K562 (cell line): ENCODE data around the gene SLC7A4. TPM values are rescaled to one million over a fixed set of nuclear protein-coding genes. Genes with fewer than 3 reads are reported as not detected.

Experiments
- ATAC-seq: fragments of 200-7000 bp; cut with Tn5 transposase; 3 replicates; pipeline ENCODE4 v1.9.1; 2020; ENCODE audit warnings: moderate library complexity
- BruUV-seq: library from RNA; stranded (reverse); fragments of 400-500 nt; replicated peaks from 2 replicates; lab custom pipeline; 2021; lab: Mats Ljungman, UMichigan
- CTCF ChIA-PET: fragments of 300-600 bp; formaldehyde crosslinking; extraction: SDS; loops from one replicate; lab custom pipeline; 2021; ENCODE audit warnings: low intra/inter-chr PET ratio; lab: Yijun Ruan, JAX
- POLR2A ChIA-PET: fragments of 300-600, 350-650 bp; sonication (Branson Sonifier 250); formaldehyde crosslinking; extraction: SDS; loops from one replicate; lab custom pipeline; 2021; ENCODE audit warnings: antibody characterized with exemption, inconsistent platforms; lab: Yijun Ruan, JAX
- DNase-seq, 4 experiments: peaks; one replicate each; pipeline versions ENCODE4 v3.0.0 to v3.0.0-alpha.2; 2011 to 2018; ENCODE audit warnings: low spot score in 3 of 4, mixed read lengths in 3 of 4; ENCODE audit errors: extremely low read depth in 1 of 4
- FAIRE-seq: peaks from 2 replicates; lab custom pipeline; 2011; peaks lifted over from hg19 to GRCh38; lab: Jason Lieb, UNC
- H2AFZ ChIP-seq: 2 replicates; pipeline ENCODE4 v1.6.0; 2011; ENCODE audit warnings: low read depth, low read length, control low read depth, inconsistent platforms
- H3K27ac ChIP-seq: fragments of 200-600 bp; 3 replicates; pipeline ENCODE4 v1.8.0; 2011; ENCODE audit warnings: low read depth, mild to moderate bottlenecking, control low read depth, inconsistent platforms, low read length, moderate library complexity, mixed read lengths; ENCODE audit errors: extremely low read depth
- H3K27me3 ChIP-seq, 2 experiments: fragments of 300-600 bp in 1 of 2; 2 replicates in 1 of 2; 3 replicates in 1 of 2; pipeline versions ENCODE4 v1.6.0 to v1.8.0; 2011; ENCODE audit warnings: inconsistent platforms in 2 of 2, low read length in 2 of 2, mild to moderate bottlenecking in 1 of 2, mixed read lengths in 1 of 2, moderate library complexity in 1 of 2; ENCODE audit not compliant: control insufficient read depth in 2 of 2, insufficient read depth in 2 of 2
- H3K36me3 ChIP-seq: fragments of 300-600 bp; 3 replicates; pipeline ENCODE4 v1.8.0; 2011; ENCODE audit warnings: mild to moderate bottlenecking, low read length, inconsistent platforms; ENCODE audit not compliant: control insufficient read depth, insufficient read depth
- H3K4me1 ChIP-seq, 2 experiments: fragments of 200-600 bp in 1 of 2; replicated peaks in 1 of 2; 2 replicates in 1 of 2; 3 replicates in 1 of 2; pipeline versions ENCODE4 v1.5.1 to v1.8.0; 2011; ENCODE audit warnings: inconsistent platforms in 2 of 2, low read length in 2 of 2, mild to moderate bottlenecking in 1 of 2, mixed read lengths in 1 of 2, moderate library complexity in 1 of 2; ENCODE audit not compliant: control insufficient read depth in 2 of 2, insufficient read depth in 2 of 2
- H3K4me2 ChIP-seq: 2 replicates; pipeline ENCODE4 v1.6.1; 2011; ENCODE audit warnings: low read length, control low read depth, inconsistent platforms, mixed read lengths; ENCODE audit not compliant: insufficient read depth
- H3K4me3 ChIP-seq: fragments of 200-600 bp; sonication (generic), shearing (Covaris generic); 2 replicates; pipeline ENCODE4 v1.5.1; 2016; ENCODE audit warnings: control low read depth, inconsistent platforms
- H3K79me2 ChIP-seq: fragments of 200-600 bp; 3 replicates; pipeline ENCODE4 v1.8.0; 2011; ENCODE audit warnings: low read length, inconsistent platforms; ENCODE audit not compliant: control insufficient read depth, insufficient read depth
- H3K9ac ChIP-seq, 2 experiments: 2 replicates each; pipeline versions ENCODE4 v1.6.0 to v1.6.1; 2011; ENCODE audit warnings: low read depth in 2 of 2, low read length in 2 of 2, control low read depth in 1 of 2, inconsistent platforms in 1 of 2, mild to moderate bottlenecking in 1 of 2, mixed read lengths in 1 of 2; ENCODE audit not compliant: insufficient read depth in 1 of 2
- H3K9me1 ChIP-seq: one replicate; pipeline ENCODE4 v1.6.0; 2011; ENCODE audit warnings: inconsistent platforms, mild to moderate bottlenecking, low read length, moderate library complexity; ENCODE audit not compliant: control insufficient read depth, insufficient read depth
- H3K9me3 ChIP-seq: replicated peaks from 2 replicates; pipeline ENCODE4 v1.5.1; 2011; ENCODE audit warnings: low read depth, low read length, inconsistent platforms; ENCODE audit not compliant: control insufficient read depth, insufficient read depth
- H4K20me1 ChIP-seq: replicated peaks from 2 replicates; pipeline ENCODE4 v1.6.1; 2011; ENCODE audit warnings: low read length, inconsistent platforms, mixed read lengths; ENCODE audit not compliant: control insufficient read depth, insufficient read depth
- ARHGAP35 ChIP-seq: fragments of 450-650 bp; IDR thresholded peaks from 2 replicates; pipeline ENCODE4 v1.6.1; 2018; ENCODE audit not compliant: partially characterized antibody
- BRF1 ChIP-seq: IDR thresholded peaks from 3 replicates; pipeline ENCODE4 v1.6.1; 2011; ENCODE audit warnings: borderline replicate concordance, mild to moderate bottlenecking; ENCODE audit not compliant: insufficient read length; ENCODE audit errors: extremely low read depth
- DACH1 ChIP-seq: fragments of 450-650 bp; IDR thresholded peaks from 2 replicates; pipeline ENCODE4 v1.6.1; 2018; ENCODE audit not compliant: partially characterized antibody
- ELF1 ChIP-seq: fragments of 200-800 bp; sonication (Bioruptor generic); IDR thresholded peaks from 2 replicates; pipeline ENCODE4 v1.6.1; 2016; ENCODE audit warnings: missing genetic modification characterization, missing compliant biosample characterization
- MCM7 ChIP-seq, 2 experiments: fragments of 450-650 bp; IDR thresholded peaks; 2 replicates each; pipeline ENCODE4 v1.6.1; 2016 to 2018
- NR4A1 ChIP-seq, 2 experiments: fragments of 250-450 bp in 1 of 2; fragments of 450-650 bp in 1 of 2; sonication (Bioruptor Pico) in 1 of 2; IDR thresholded peaks; 2 replicates each; pipeline versions ENCODE4 v1.4.0 to v1.6.1; 2016 to 2020; ENCODE audit warnings: mild to moderate bottlenecking in 2 of 2, missing compliant biosample characterization in 1 of 2, missing genetic modification characterization in 1 of 2, moderate library complexity in 1 of 2
- POLR3A ChIP-seq: IDR thresholded peaks from 2 replicates; pipeline ENCODE4 v1.6.1; 2011; ENCODE audit warnings: borderline replicate concordance, mild to moderate bottlenecking, moderate library complexity; ENCODE audit not compliant: insufficient read length, insufficient read depth; ENCODE audit errors: extremely low read depth
- PTTG1 ChIP-seq: fragments of 450-650 bp; IDR thresholded peaks from 2 replicates; pipeline ENCODE4 v1.6.1; 2016; ENCODE audit warnings: low read depth, mild to moderate bottlenecking, missing genetic modification characterization, missing compliant biosample characterization
- RBM15 ChIP-seq: fragments of 200-400 bp; formaldehyde crosslinking; IDR thresholded peaks from 2 replicates; pipeline ENCODE4 v1.6.1; 2018; ENCODE audit warnings: mild to moderate bottlenecking, low read length, moderate library complexity; ENCODE audit not compliant: insufficient read depth
- SMAD3 ChIP-seq: fragments of 450-650 bp; formaldehyde crosslinking; conservative IDR thresholded peaks from 2 replicates; pipeline ENCODE4 v1.4.0; 2020; ENCODE audit warnings: mild to moderate bottlenecking
- XRCC5 ChIP-seq: fragments of 200-400 bp; formaldehyde crosslinking; IDR thresholded peaks from 2 replicates; pipeline ENCODE4 v1.6.1; 2017; ENCODE audit warnings: low read depth, mild to moderate bottlenecking, low read length
- ZBTB26 ChIP-seq: fragments of 450-650 bp; formaldehyde crosslinking; IDR thresholded peaks from 2 replicates; pipeline ENCODE4 v1.4.0; 2022; ENCODE audit warnings: missing genetic modification characterization
- ZNF12 ChIP-seq: sonication (generic); formaldehyde crosslinking; IDR thresholded peaks from 2 replicates; pipeline ENCODE4 v1.4.0; 2020; ENCODE audit warnings: mild to moderate bottlenecking, missing genetic modification reagents
- ZNF184 ChIP-seq: sonication (generic); formaldehyde crosslinking; IDR thresholded peaks from 2 replicates; pipeline ENCODE4 v1.5.0; 2020; ENCODE audit warnings: missing genetic modification reagents
- ZNF239 ChIP-seq: fragments of 250-450 bp; sonication (Bioruptor Pico); IDR thresholded peaks from 2 replicates; pipeline ENCODE4 v1.4.0; 2020; ENCODE audit warnings: mild to moderate bottlenecking
- ZNF583 ChIP-seq: fragments of 250-450 bp; sonication (Bioruptor Pico); IDR thresholded peaks from 2 replicates; pipeline ENCODE4 v1.4.0; 2020
- ZNF717 ChIP-seq: fragments of 250-450 bp; sonication (Bioruptor Pico); IDR thresholded peaks from 2 replicates; pipeline ENCODE4 v1.5.0; 2021
- ZNF75A ChIP-seq: fragments of 450-650 bp; formaldehyde crosslinking; IDR thresholded peaks from 2 replicates; pipeline ENCODE4 v1.4.0; 2020; ENCODE audit warnings: mild to moderate bottlenecking
- WGBS: fragments of 100-300 bp; shearing (Covaris generic); methylation state at CpG from one replicate; pipeline ENCODE4 v1.1.6; 2016; ENCODE audit warnings: low coverage, mixed read lengths; ENCODE audit not compliant: insufficient coverage; ENCODE audit errors: missing lambda C conversion rate; 5-methylcytosine and 5-hydroxymethylcytosine counted together
- in situ Hi-C: fragments of 300-500 bp; cut with MboI; formaldehyde crosslinking; loops from 4 replicates; pipeline ENCODE4 v1.15.0; 2018; ENCODE audit warnings: inconsistent platforms, mixed read lengths
- intact Hi-C: fragments of 100-400 bp; cut with micrococcal nuclease; formaldehyde crosslinking; loops from 2 replicates; pipeline ENCODE4 v1.14.2; 2022
- polyA plus RNA-seq, 8 experiments: library from polyadenylated mRNA; depleted of rRNA in 4 of 8; stranded (reverse) in 5 of 8; unstranded in 3 of 8; fragments of >200 nt; fragmentation: Nextera tagmentation in 2 of 8; fragmentation: Illumina TruSeq in 1 of 8; extraction: Ambion mirVana in 2 of 8; extraction: Trizol in 1 of 8; gene quantifications; 2 replicates each; pipeline versions ENCODE4 v1.2.1 to v1.2.3, GENCODE V29; 2011 to 2014; ENCODE audit warnings: inconsistent platforms in 1 of 8, missing spikeins in 1 of 8
- total RNA-seq, 7 experiments: library from RNA; depleted of rRNA in 6 of 7; stranded (reverse); fragments of >200 nt in 6 of 7; fragmentation: Illumina TruSeq in 2 of 7; extraction: Trizol in 2 of 7; gene quantifications; 2 replicates each; pipeline versions ENCODE4 v1.2.1 to v1.2.3, GENCODE V29; 2011 to 2021; ENCODE audit warnings: low replicate concordance in 1 of 7
- TF ChIP-seq, protein P1 (sequence below): sonication (generic); formaldehyde crosslinking; IDR thresholded peaks from 2 replicates; pipeline ENCODE4 v1.5.0; 2020; ENCODE audit warnings: missing genetic modification reagents

The SLC7A4 gene
- total and polyA plus RNA-seq, 9 of the 15 experiments (the other 6 are each of a cell fraction or from before 2014, with no cell fraction given), result not detected

DNA sequence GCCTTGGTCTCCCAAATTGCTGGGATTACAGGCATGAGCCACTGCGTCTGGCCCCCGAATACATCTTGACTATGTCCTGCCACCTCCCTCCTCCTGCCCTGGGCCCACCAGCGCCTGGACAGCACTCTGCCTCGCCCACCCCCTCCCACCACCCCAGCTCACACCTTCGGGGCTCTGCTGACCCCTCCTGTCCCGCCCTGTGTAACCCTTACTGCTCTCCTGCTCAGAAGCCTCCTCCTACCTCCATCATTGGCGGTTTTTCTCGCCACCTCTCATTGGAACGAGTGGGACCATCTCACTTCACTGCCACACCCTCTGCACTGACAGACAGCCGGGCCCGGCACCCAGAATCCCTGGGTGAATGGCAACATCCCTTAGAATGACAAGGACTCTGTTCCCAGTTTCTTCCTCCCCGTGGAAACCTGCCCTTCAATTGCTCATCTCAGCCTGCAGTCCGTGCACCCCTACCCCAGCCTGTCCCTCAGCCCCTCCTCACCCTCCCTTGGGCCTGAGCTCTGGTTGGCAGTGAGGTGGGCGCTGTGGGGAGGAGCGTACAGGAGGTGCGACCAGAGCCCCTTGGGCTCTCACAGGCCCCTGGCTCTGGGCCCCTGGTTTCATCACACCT, 45.6 kb upstream of the SLC7A4 start (continued):
- TF ChIP-seq ZNF184 (CRISPR knock-in tag), result 0 out of 2 replicates have a peak, but pooled peaks have one; percentile 18

DNA sequence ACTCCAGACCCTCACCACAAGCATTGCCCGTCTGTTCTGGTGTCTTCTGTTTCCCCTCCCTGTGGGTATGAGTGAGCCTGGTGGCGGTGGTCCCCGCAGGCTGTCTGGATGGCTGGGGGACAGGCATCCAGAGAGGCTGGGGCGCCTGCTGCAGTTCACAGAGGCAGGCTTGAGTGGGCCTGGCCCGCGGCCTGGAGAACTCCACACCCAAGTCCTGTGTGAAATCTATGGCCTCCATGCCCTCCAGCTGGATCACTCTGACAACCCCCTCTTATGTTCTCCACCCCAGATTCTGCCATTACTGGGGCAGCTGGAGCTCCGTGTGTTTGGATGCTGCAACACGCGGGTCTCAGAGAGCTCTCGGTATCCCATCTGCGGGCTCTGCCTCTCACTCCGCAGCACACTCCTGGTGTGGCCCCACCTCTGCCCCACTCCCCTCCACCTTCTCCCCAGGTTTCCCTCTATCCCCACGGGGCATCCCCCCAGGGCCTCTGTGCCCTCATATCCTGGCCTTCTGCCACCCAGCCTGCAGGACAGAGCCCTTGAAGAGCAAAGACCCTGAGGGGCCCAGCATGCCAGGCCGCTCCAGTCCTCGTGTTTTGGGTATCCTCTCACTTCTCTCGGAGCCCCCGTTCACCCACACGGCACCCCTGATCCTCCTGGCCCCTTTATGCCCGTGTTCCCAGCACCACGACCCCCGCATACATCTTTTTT, 44.7 kb upstream of the SLC7A4 start:
- Histone ChIP-seq H3K9ac (peak overlapping the region in 1 of 2 experiments; percentile 12; a peak in 2 of 4 replicates), H3K4me2 (no peak overlapping the region), H2AFZ (no peak overlapping the region), H3K4me3 (no peak overlapping the region), H3K36me3 (no peaks in the 10 kb centered on the region), H3K27me3 (peaks cover 62 to 78% of the 10 kb centered on the region in 2 experiments), H3K9me1 (no peaks in the 10 kb centered on the region), H3K9me3 (no peaks in the 10 kb centered on the region), H3K27ac (no peak overlapping the region), H4K20me1 (peaks cover 9% of the 10 kb centered on the region), H3K79me2 (no peaks in the 10 kb centered on the region), H3K4me1 (peaks cover 0 to 25% of the 10 kb centered on the region in 2 experiments; a peak in 2 of 5 replicates)
- in situ Hi-C loops (no loop called here), intact Hi-C loops (no loop called here)
- peak; percentile 26 for ATAC-seq
- ChIA-PET POLR2A (interaction anchor here (0.5 to 4.1 kb wide), 13 partner anchors 9 to 1970 kb away, joined by 3 to 51 read pairs (median 4); no protein-coding TSS in a partner anchor), CTCF (no interaction called here)
- DNase-seq, result peak in 1 of 4 experiments; percentile 47
- WGBS, result 7% methylated on average over 21 of the region's 21 CpGs
- no TSS peak for BruUV-seq
- no peak for FAIRE-seq
- TF ChIP-seq, protein P1, sequence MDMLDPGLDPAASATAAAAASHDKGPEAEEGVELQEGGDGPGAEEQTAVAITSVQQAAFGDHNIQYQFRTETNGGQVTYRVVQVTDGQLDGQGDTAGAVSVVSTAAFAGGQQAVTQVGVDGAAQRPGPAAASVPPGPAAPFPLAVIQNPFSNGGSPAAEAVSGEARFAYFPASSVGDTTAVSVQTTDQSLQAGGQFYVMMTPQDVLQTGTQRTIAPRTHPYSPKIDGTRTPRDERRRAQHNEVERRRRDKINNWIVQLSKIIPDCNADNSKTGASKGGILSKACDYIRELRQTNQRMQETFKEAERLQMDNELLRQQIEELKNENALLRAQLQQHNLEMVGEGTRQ (CRISPR knock-in tag), result no peak
- TF ChIP-seq ARHGAP35, result no peak
- TF ChIP-seq RBM15, result no peak
- no peak for TF ChIP-seq PTTG1 (tag)
- no peak for TF ChIP-seq MCM7 (IDR thresholded peaks at IDR 0.05)
- no peak for TF ChIP-seq BRF1
- no peak for TF ChIP-seq ZNF75A
- TF ChIP-seq POLR3A, result no peak
- TF ChIP-seq ZNF239 (CRISPR knock-in tag), result no peak
- TF ChIP-seq ZNF583 (CRISPR knock-in tag), result no peak
- TF ChIP-seq DACH1, result no peak
- no peak for TF ChIP-seq ZNF12 (CRISPR knock-in tag)
- no peak for TF ChIP-seq ZNF717 (CRISPR knock-in tag)
- TF ChIP-seq XRCC5, result 0 out of 2 replicates have a peak, but pooled peaks have one; percentile 41
- no peak for TF ChIP-seq ELF1 (tag)
- TF ChIP-seq NR4A1 (CRISPR knock-in tag; IDR thresholded peaks at IDR 0.05), result no peak
- no peak for TF ChIP-seq NR4A1 (tag; IDR thresholded peaks at IDR 0.05)
- TF ChIP-seq ZBTB26 (CRISPR knock-in tag), result 0 out of 2 replicates have a peak, but pooled peaks have one; percentile 1
- no peak for TF ChIP-seq SMAD3 (CRISPR knock-in tag)
